Cerebellar nuclear complex (tissue), 1 donor: ENCODE data around the gene SLC6A4.
"Not testable (repeated sequence)": the region's sequence is repeated elsewhere in the genome, so short reads cannot be mapped to it uniquely, and the experiment has no call there.

Experiments
- DNase-seq, 2 experiments: peaks; one replicate each; lab custom pipeline; 2025; lab: John Stamatoyannopoulos, UW

Gene SLC6A4

GRCh38 chr17:30238387-30239088 is 3.0 kb upstream of the SLC6A4 start:
- no peak for DNase-seq

GRCh38 chr17:30238003-30238344 is 2.5 kb upstream of the SLC6A4 start:
- DNase-seq: no peak

GRCh38 chr17:30237296-30238002 is 2.0 kb upstream of the SLC6A4 start:
- no peak for DNase-seq

- no peak for DNase-seq
Measured at GRCh38 chr17:30236766-30237165, 1.3 kb upstream of the SLC6A4 start.

- DNase-seq: no peak
Measured at GRCh38 chr17:30236297-30236624, 764 bp upstream of the SLC6A4 start.

GRCh38 chr17:30234964-30235363 is 533 bp downstream of the SLC6A4 start:
- DNase-seq: no peak

GRCh38 chr17:30234296-30234695 is 1.2 kb downstream of the SLC6A4 start:
- no peak for DNase-seq

- DNase-seq: no peak
Measured at GRCh38 chr17:30232824-30233427, 2.6 kb downstream of the SLC6A4 start.

- DNase-seq: no peak
Measured at GRCh38 chr17:30232015-30232823, 3.3 kb downstream of the SLC6A4 start.

- no peak for DNase-seq
Measured at GRCh38 chr17:30230596-30231125, 4.8 kb downstream of the SLC6A4 start.

- DNase-seq: not testable (repeated sequence)
Measured at GRCh38 chr17:30230009-30230408, 5.5 kb downstream of the SLC6A4 start.

GRCh38 chr17:30229012-30229411 is 6.5 kb downstream of the SLC6A4 start:
- DNase-seq: no peak

GRCh38 chr17:30228011-30228410 is 7.5 kb downstream of the SLC6A4 start:
- no peak for DNase-seq

GRCh38 chr17:30226878-30227277 is 8.6 kb downstream of the SLC6A4 start:
- no peak for DNase-seq

GRCh38 chr17:30225919-30226553 is 9.5 kb downstream of the SLC6A4 start:
- DNase-seq: no peak

- no peak for DNase-seq
Measured at GRCh38 chr17:30225112-30225511, 10.4 kb downstream of the SLC6A4 start.

- no peak for DNase-seq
Measured at GRCh38 chr17:30224419-30224960, 11.0 kb downstream of the SLC6A4 start.

- DNase-seq: no peak
Measured at GRCh38 chr17:30222721-30223175, 12.7 kb downstream of the SLC6A4 start.

GRCh38 chr17:30222251-30222650 is 13.2 kb downstream of the SLC6A4 start:
- no peak for DNase-seq

- no peak for DNase-seq
Measured at GRCh38 chr17:30221346-30221745, 14.2 kb downstream of the SLC6A4 start.

- DNase-seq: no peak
Measured at GRCh38 chr17:30220414-30220813, 15.1 kb downstream of the SLC6A4 start.
